Stimulated activated effector memory CD8-positive, alpha-beta T cell treated with anti-CD3 and anti-CD28 coated beads, Interleukin-12 subunit alpha, Interleukin-12 subunit beta, amount 100 ng/mL, for 72 hours (primary cell): ENCODE results near the gene TEX19.

Experiments used
- ATAC-seq: fragments of 150-1000 bp; cut with Tn5 transposase; 2 replicates; pipeline ENCODE4 v1.10.0; 2021
- DNase-seq, 2 donors: peaks; one replicate each; pipeline ENCODE4 v3.0.0; 2021 to 2022; ENCODE audit warnings: low spot score in 2 of 2
- H3K27ac Mint-ChIP-seq: one replicate; pipeline ENCODE4 v1.8.0; 2022; ENCODE audit warnings: mild to moderate bottlenecking, mixed read lengths
- H3K36me3 Mint-ChIP-seq: one replicate; pipeline ENCODE4 v1.8.0; 2022; ENCODE audit warnings: mild to moderate bottlenecking, mixed read lengths
- H3K4me1 Mint-ChIP-seq: one replicate; pipeline ENCODE4 v1.8.0; 2022; ENCODE audit warnings: mixed read lengths
- H3K4me3 Mint-ChIP-seq: one replicate; pipeline ENCODE4 v1.8.0; 2022; ENCODE audit warnings: mild to moderate bottlenecking, mixed read lengths
- H3K9me3 Mint-ChIP-seq: one replicate; pipeline ENCODE4 v1.8.0; 2022; ENCODE audit warnings: mixed read lengths

Gene TEX19

GRCh38 chr17:82384730-82385481 is 25.9 kb downstream of the TEX19 start:
- Mint-ChIP-seq H3K4me1 (peaks cover 26% of the 10 kb centered on the region), H3K9me3 (no peaks in the 10 kb centered on the region), H3K4me3 (no peak overlapping the region), H3K36me3 (no peaks in the 10 kb centered on the region), H3K27ac (no peak overlapping the region)
- DNase-seq (no peak), ATAC-seq (no peak)

- H3K27ac Mint-ChIP-seq = no peak overlapping the region
- DNase-seq = no peak
- ATAC-seq = no peak
- no peak overlapping the region for H3K4me3 Mint-ChIP-seq
- no peaks in the 10 kb centered on the region for H3K36me3 Mint-ChIP-seq
- H3K9me3 Mint-ChIP-seq = no peaks in the 10 kb centered on the region
- peaks cover 19% of the 10 kb centered on the region for H3K4me1 Mint-ChIP-seq
These were observed 26.7 kb downstream of the TEX19 start for GRCh38 chr17:82385559-82386254.

GRCh38 chr17:82386255-82386831 is 27.3 kb downstream of the TEX19 start:
- H3K4me1 Mint-ChIP-seq = peaks cover 13% of the 10 kb centered on the region
- no peak overlapping the region for H3K4me3 Mint-ChIP-seq
- no peak overlapping the region for H3K27ac Mint-ChIP-seq
- no peak for ATAC-seq
- no peaks in the 10 kb centered on the region for H3K36me3 Mint-ChIP-seq
- H3K9me3 Mint-ChIP-seq = no peaks in the 10 kb centered on the region
- DNase-seq = no peak

DNA sequence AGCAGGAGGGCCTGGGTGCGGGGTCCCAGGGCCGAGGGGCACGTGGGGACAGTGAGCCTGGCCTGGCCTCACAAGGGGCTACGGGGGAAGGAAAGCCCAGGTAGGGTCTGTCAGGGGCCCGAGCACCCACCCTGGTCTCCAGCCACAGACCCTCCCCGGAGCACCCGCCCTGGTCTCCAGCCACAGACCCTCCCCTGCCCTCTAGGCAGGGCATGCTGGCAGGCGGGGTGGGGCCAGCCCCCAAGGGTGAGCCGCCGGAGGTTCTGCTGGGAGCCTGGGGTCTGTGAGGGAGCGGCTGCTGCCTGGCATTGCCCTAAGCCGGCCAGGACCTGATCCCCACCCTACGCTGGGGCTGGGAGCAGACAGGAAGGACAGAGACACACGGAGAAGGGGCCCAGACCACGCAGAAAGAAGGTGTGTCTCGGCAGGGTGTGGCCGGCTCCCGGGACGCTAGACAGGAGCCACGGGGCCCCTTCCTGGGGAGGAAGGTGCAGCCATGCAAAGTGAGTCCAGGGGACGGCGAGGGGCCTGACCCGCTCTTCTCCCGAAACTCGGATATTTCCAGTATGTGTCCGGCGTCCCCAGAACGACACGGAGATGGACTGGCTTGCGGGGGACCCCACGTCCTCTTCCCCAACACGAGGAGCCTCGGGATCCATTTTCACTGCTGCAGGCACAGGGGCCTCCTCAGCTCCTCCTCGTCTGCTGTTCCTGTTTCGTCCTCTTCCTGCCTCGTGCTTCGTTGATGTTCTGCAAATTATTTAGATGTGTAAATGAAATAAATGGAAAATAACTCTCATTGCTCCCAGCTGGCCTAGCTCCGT is 28.0 kb downstream of the TEX19 start:
- DNase-seq = no peak
- H3K4me1 Mint-ChIP-seq = peaks cover 9% of the 10 kb centered on the region
- H3K4me3 Mint-ChIP-seq = no peak overlapping the region
- H3K9me3 Mint-ChIP-seq = no peaks in the 10 kb centered on the region
- no peaks in the 10 kb centered on the region for H3K36me3 Mint-ChIP-seq
- no peak for ATAC-seq
- no peak overlapping the region for H3K27ac Mint-ChIP-seq

DNA sequence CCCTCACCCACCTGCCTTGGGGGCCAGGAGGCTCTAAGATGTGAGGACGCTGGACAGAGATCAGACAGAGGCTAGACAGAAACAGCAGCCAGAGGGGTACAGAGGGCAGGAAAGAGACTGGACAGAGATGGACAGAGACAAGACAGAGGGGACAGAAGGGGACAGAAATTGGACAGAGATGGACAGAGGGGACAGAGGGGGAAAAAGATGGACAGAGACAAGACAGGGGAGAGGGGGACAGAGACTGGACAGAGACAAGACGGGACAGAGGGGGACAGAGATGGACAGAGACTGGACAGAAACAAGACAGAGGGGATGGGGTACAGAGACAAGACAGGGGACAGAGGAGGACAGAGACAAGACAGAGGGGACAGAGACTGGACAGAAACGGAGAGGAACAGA is 28.7 kb downstream of the TEX19 start:
- ATAC-seq (no peak), DNase-seq (no peak)
- no peaks in the 10 kb centered on the region for H3K9me3 Mint-ChIP-seq
- no peak overlapping the region for H3K4me3 Mint-ChIP-seq
- peaks cover 9% of the 10 kb centered on the region for H3K4me1 Mint-ChIP-seq
- H3K36me3 Mint-ChIP-seq = no peaks in the 10 kb centered on the region
- H3K27ac Mint-ChIP-seq = no peak overlapping the region

DNA sequence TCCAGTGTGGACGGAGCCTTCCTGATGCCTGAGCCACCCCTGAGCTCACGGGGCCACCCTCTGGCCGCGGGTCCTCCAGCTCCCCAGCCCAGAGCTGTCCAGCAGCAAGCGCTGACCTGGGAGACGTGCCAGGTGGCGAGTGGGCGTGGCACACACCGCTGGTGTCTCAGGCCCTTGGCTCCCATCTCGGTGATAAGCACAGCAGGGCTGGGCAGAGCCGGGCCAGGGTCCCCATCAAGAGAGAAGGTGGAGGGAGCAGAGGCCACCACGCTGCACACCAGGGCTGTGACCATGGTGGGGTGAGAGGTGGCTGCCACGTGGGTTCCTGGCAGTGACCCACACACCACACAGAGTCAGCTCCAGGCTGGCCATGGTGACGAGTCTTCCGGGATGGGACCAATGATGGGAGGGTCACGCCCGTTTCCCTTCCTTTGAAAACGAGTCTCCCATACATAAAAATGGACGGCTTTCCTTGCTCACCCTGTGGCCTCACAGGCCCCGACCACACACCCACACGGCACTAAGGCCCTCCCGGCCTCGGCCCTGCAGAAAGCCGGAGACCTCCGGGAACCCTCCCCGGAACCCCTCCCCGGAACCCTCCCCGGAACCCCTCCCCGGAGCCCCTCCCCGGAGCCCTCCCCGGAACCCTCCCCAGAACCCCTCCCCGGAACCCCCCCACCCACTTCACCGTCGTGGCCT is 29.3 kb downstream of the TEX19 start:
- no peaks in the 10 kb centered on the region for H3K36me3 Mint-ChIP-seq
- no peaks in the 10 kb centered on the region for H3K9me3 Mint-ChIP-seq
- DNase-seq (no peak), ATAC-seq (no peak)
- H3K4me3 Mint-ChIP-seq = no peak overlapping the region
- H3K27ac Mint-ChIP-seq = no peak overlapping the region
- H3K4me1 Mint-ChIP-seq = peaks cover 9% of the 10 kb centered on the region

DNA sequence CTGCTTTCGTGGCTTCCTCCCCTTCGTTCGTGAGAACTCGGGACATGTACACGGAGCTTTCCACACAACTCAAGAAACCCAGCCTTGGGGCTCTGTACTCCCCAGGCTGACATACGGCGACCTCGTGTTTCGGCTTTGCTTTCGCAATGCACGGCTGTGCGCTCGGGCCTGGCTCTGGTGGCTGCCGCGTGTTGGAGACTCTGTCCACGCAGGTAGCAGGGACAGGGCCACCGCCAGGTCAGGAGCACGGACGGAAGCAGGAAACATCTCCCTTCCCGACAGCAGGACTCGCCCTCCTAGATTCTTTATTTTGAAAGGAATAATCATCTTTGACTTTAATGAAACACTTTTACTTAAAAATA is 29.9 kb downstream of the TEX19 start:
- no peak for DNase-seq
- Mint-ChIP-seq H3K27ac (no peak overlapping the region), H3K36me3 (no peaks in the 10 kb centered on the region), H3K4me1 (peaks cover 9% of the 10 kb centered on the region), H3K9me3 (no peaks in the 10 kb centered on the region), H3K4me3 (no peak overlapping the region)
- no peak for ATAC-seq

GRCh38 chr17:82389379-82389778 is 30.3 kb downstream of the TEX19 start:
- no peak for DNase-seq
- no peak overlapping the region for H3K27ac Mint-ChIP-seq
- no peaks in the 10 kb centered on the region for H3K9me3 Mint-ChIP-seq
- H3K4me1 Mint-ChIP-seq = peaks cover 9% of the 10 kb centered on the region
- no peak for ATAC-seq
- no peak overlapping the region for H3K4me3 Mint-ChIP-seq
- no peaks in the 10 kb centered on the region for H3K36me3 Mint-ChIP-seq

DNA sequence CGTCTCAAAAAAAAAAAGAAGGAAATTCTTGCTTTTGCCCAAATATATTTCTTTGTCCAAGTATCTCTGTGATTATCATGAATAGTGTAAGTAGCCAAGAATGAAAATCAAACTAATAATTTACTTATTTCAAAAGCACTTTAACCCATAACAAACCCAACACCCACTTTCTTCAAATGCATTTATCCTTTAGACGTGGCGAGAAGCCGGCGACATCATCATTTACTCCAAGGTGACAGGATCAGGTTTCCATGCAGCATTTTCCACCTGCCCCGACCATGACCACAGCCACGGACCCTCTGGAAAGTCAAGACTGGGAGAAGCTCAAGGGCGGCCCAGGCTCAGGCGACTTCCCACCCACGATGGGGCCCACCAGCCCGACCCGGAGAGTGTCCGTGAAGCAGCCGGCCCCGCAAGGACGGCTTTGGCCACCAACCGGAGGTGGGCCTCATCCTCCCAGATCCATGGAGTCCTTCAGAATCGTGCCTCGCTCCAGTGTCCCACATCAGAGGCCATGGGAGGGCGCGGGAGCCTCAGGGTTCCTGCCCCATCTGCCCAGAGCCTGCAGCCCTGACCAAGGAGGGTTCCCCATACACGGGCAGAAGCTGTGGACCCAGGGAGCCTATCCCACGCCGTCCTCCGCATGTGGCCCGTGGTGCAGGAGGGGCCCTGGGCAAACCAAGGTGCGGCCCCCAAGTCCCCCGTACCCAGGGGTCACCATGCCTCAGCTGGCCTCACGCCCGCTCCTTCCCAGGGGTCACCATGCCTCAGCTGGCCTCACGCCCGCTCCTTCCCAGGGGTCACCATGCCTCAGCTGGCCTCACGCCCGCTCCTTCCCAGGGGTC is 31.2 kb downstream of the TEX19 start:
- Mint-ChIP-seq H3K4me3 (no peak overlapping the region), H3K36me3 (peaks cover 6% of the 10 kb centered on the region)
- no peak for ATAC-seq

GRCh38 chr17:82390860-82391435 is 31.9 kb downstream of the TEX19 start:
- no peak overlapping the region for H3K27ac Mint-ChIP-seq
- no peaks in the 10 kb centered on the region for H3K9me3 Mint-ChIP-seq
- ATAC-seq (no peak), DNase-seq (no peak)
- peaks cover 6% of the 10 kb centered on the region for H3K36me3 Mint-ChIP-seq
- H3K4me1 Mint-ChIP-seq = peaks cover 9% of the 10 kb centered on the region
- H3K4me3 Mint-ChIP-seq = no peak overlapping the region

More for the DNA sequence above, 31.2 kb downstream of the TEX19 start:
- H3K9me3 Mint-ChIP-seq = no peaks in the 10 kb centered on the region
- no peak for DNase-seq
- peaks cover 9% of the 10 kb centered on the region for H3K4me1 Mint-ChIP-seq
- H3K27ac Mint-ChIP-seq = no peak overlapping the region

GRCh38 chr17:82391496-82392066 is 32.5 kb downstream of the TEX19 start:
- DNase-seq = no peak
- ATAC-seq = no peak
- no peaks in the 10 kb centered on the region for H3K9me3 Mint-ChIP-seq
- peaks cover 6% of the 10 kb centered on the region for H3K36me3 Mint-ChIP-seq
- no peak overlapping the region for H3K4me3 Mint-ChIP-seq
- no peak overlapping the region for H3K27ac Mint-ChIP-seq
- H3K4me1 Mint-ChIP-seq = peaks cover 9% of the 10 kb centered on the region

DNA sequence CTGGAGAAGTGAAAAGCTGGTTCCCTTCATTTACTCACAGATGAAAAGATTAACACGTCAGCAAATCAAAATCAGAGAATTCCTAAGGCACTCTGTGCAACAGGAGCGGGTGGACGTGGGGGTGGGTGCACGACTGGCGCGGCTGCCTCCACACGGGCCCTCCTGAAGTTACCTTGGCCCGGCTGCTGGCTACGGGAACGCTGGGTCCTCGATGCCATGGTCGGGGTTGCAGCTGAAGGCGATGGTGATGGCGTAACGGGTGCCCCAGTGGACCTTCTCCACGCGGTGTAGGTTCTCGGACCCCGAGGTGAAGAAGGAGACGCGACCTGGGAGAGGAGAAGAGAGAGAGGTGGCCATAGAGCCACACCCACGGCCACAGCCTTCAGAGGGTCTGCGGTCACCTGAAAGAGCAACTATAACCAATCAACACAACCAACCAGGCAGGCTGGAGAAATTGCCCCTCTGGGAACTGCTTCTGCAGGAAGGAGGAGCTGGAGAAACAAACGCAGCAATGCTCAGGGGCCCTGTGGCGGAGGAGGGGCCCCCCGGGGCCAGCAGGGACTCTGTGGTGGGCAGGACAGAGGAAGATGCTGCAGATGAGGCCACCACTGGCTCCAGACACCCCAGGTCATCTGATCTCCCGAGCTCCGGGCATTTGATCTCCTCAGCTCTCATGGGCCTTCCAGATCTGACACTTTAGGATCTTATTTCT is 33.3 kb downstream of the TEX19 start:
- no peaks in the 10 kb centered on the region for H3K9me3 Mint-ChIP-seq
- ATAC-seq (no peak), DNase-seq (no peak)
- no peak overlapping the region for H3K4me3 Mint-ChIP-seq
- peaks cover 6% of the 10 kb centered on the region for H3K36me3 Mint-ChIP-seq
- H3K4me1 Mint-ChIP-seq = peaks cover 7% of the 10 kb centered on the region
- H3K27ac Mint-ChIP-seq = no peak overlapping the region

GRCh38 chr17:82392941-82393340 is 33.9 kb downstream of the TEX19 start:
- Mint-ChIP-seq H3K4me1 (peaks cover 1% of the 10 kb centered on the region), H3K36me3 (peaks cover 6% of the 10 kb centered on the region), H3K4me3 (no peak overlapping the region), H3K27ac (no peak overlapping the region), H3K9me3 (no peaks in the 10 kb centered on the region)
- DNase-seq (no peak), ATAC-seq (no peak)
